GM19238 (cell line): ENCODE measurements around the gene NEK4.
"Not testable (repeated sequence)": the region's sequence is repeated elsewhere in the genome, so short reads cannot be mapped to it uniquely, and the experiment has no call there.

ENCODE experiments used
- DNase-seq: peaks from one replicate; pipeline ENCODE4 v3.0.0; 2011; ENCODE audit warnings: low spot score; ENCODE audit not compliant: insufficient read length

Gene NEK4

GRCh38 chr3:52676201-52676600, 94.5 kb downstream of the NEK4 start:
- not testable (repeated sequence) for DNase-seq

DNA sequence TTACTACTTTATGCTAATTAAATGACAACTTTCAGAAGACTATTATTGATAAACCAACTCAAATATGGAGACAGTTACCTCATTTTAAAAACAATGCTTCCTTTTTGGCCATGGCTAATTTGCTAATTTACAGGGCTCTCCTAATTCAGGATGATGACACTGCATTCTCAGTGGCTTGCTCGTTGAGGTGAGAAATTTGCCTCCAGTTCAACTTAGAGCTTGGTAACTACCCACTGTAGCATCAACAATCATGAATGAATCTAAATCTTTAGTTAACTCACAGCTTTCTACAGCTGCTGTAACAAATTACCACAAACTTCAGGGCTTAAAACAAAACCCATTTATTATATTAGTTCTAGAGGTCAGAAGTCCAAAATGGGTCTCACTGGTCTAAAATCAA, 99.1 kb downstream of the NEK4 start:
- no peak for DNase-seq

- no peak for DNase-seq
Observed at GRCh38 chr3:52670621-52671521, 99.9 kb downstream of the NEK4 start.

- no peak for DNase-seq
Observed at GRCh38 chr3:52663098-52663497, 107.6 kb downstream of the NEK4 start.

GRCh38 chr3:52660046-52660445, 110.7 kb downstream of the NEK4 start:
- DNase-seq: no peak
